ENCODE measurements around the gene IER3.

DNA sequence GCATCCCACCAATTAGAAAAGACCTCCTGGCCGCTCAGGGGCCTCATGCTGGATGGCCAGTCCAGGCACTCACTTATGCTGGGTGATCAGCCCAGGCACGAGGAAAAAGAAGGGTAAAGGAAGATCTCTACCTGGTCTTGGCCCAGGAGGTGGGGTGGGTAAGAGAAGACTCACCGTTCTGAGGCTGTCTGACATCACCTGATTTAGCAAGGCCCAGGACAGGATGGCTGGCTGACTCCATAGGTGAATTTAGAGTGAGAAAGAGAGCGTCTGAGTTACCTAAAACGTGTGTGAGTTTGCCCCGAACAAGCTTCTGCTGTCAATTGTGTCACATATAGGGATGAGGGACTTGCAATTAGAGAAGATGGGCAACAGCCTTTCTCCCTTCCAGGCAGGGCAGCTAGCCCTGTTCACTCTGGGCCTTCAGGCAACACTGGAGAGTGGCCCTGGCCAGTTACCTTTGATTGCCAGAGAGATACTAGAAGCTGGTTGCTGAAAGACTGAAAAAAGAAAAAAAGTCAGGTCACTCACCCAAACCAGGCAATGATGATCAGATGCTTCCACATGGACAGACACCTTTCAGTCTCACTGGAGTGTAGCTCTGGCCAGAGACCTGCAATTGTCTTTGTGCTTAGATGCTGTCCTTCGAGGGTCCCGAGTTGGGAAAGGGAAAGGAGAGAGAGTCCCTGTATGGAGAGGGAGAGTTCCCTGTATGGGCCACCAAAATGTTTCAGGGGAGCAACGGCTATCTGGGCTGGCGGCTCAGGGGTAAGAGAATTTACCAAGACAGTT lies 35.7 kb upstream of the IER3 start:
- TF ChIP-seq POLR2A (IDR thresholded peaks at IDR 0.05): no peak
- no peak for TF ChIP-seq EP300 (IDR thresholded peaks at IDR 0.05)

All from stomach (tissue), 4 donors.